ENCODE data around the gene KRT17. TPM values are rescaled to one million over a fixed set of nuclear protein-coding genes. Genes with fewer than 3 reads are reported as not detected.

The KRT17 gene
- total and polyA plus RNA-seq, 9 of the 15 experiments (the other 6 are each of a cell fraction or from before 2014, with no cell fraction given): 0.23 to 0.25 TPM; not detected in 7

GRCh38 chr17:41666708-41667279 lies 42.4 kb upstream of the KRT17 start (continued):
- TF ChIP-seq ESRRA (IDR thresholded peaks at IDR 0.05; ENCODE audit: borderline replicate concordance, low read depth) (peak; percentile 72), HMG20B (CRISPR knock-in tag; IDR thresholded peaks at IDR 0.05) (no peak), NONO (IDR thresholded peaks at IDR 0.05; ENCODE audit: low read depth in 2 of 2, low read length in 1 of 2) (no peak), TFAM (CRISPR knock-in tag; conservative IDR thresholded peaks at IDR 0.05) (no peak), GATAD2B (IDR thresholded peaks at IDR 0.05; ENCODE audit: borderline replicate concordance) (no peak), ILF3 (IDR thresholded peaks at IDR 0.05; ENCODE audit: borderline replicate concordance) (no peak), ZNF445 (CRISPR knock-in tag; IDR thresholded peaks at IDR 0.05; ENCODE audit: low read depth) (no peak), STAT5A (IDR thresholded peaks at IDR 0.05; ENCODE audit: borderline replicate concordance, low read length) (no peak), XRCC4 (IDR thresholded peaks at IDR 0.05; ENCODE audit: extremely low read depth, insufficient read depth, insufficient read length) (no peak), ZNF197 (CRISPR knock-in tag; IDR thresholded peaks at IDR 0.05; ENCODE audit: low read depth) (no peak), GTF2A2 (tag; IDR thresholded peaks at IDR 0.05) (no peak), ZNF184 (CRISPR knock-in tag; IDR thresholded peaks at IDR 0.05) (no peak), HOXB6 (CRISPR knock-in tag; IDR thresholded peaks at IDR 0.05; ENCODE audit: borderline replicate concordance) (no peak), ZNF740 (CRISPR knock-in tag; IDR thresholded peaks at IDR 0.05) (no peak), ZNF740 (tag; IDR thresholded peaks at IDR 0.05) (peak in 1 of 2 experiments; percentile 81; a peak in 2 of 4 replicates), HMGN3 (IDR thresholded peaks at IDR 0.05; ENCODE audit: borderline replicate concordance, extremely low read depth, insufficient read length, low read depth, low read length) (peak; percentile 35), CBX5 (IDR thresholded peaks at IDR 0.05; ENCODE audit: borderline replicate concordance, low read depth) (no peak; the same call in 1 of the 2 replicates), ZNF212 (CRISPR knock-in tag; IDR thresholded peaks at IDR 0.05) (no peak), HDAC1 (IDR thresholded peaks at IDR 0.05) (no peak), TOE1 (IDR thresholded peaks at IDR 0.05; ENCODE audit: borderline replicate concordance) (0 out of 2 replicates have a peak, but pooled peaks have one; percentile 43), TOE1 (CRISPR knock-in tag; IDR thresholded peaks at IDR 0.05; ENCODE audit: borderline replicate concordance, low read depth) (no peak), ARID1B (IDR thresholded peaks at IDR 0.05) (peak; percentile 40; the same call in 1 of the 2 replicates), ZHX1 (conservative IDR thresholded peaks at IDR 0.05; ENCODE audit: low read length) (no peak), GATA2 (CRISPR knock-in tag; IDR thresholded peaks at IDR 0.05) (no peak), U2AF2 (optimal IDR thresholded peaks at IDR 0.05; ENCODE audit: low read depth, low read length) (no peak), NR2C2 (CRISPR knock-in tag; IDR thresholded peaks at IDR 0.05) (no peak), NR2C2 (tag; IDR thresholded peaks at IDR 0.05) (peak; percentile 76), LCOR (CRISPR knock-in tag; IDR thresholded peaks at IDR 0.05) (no peak)
